Medulla oblongata (tissue), 1 donor: ENCODE results near the gene CDHR2.

Source experiments
- DNase-seq: peaks from one replicate; pipeline ENCODE4 v3.0.0-alpha.2; 2015; ENCODE audit errors: extremely low spot score

Gene CDHR2

GRCh38 chr5:176548967-176549444, at the start of gene CDHR2:
TSS of gene CDHR2 (plus strand) at chr5:176549342. CDS start at chr5:176565353, 16,011 bp downstream.
- DNase-seq: no peak

- no peak for DNase-seq
Observed at GRCh38 chr5:176500511-176500910, 48.6 kb upstream of the CDHR2 start.

- no peak for DNase-seq
Observed at GRCh38 chr5:176501333-176501732, 47.8 kb upstream of the CDHR2 start.

- DNase-seq: no peak
Observed at GRCh38 chr5:176503496-176503895, 45.6 kb upstream of the CDHR2 start.

- DNase-seq: peak; percentile 29
Observed at GRCh38 chr5:176507911-176508310, 41.2 kb upstream of the CDHR2 start.

- DNase-seq: no peak
Observed at GRCh38 chr5:176508603-176509002, 40.5 kb upstream of the CDHR2 start.

GRCh38 chr5:176513788-176514187, 35.4 kb upstream of the CDHR2 start:
- no peak for DNase-seq

GRCh38 chr5:176514244-176514950, 34.7 kb upstream of the CDHR2 start:
- DNase-seq: no peak

- no peak for DNase-seq
Observed at GRCh38 chr5:176515396-176515795, 33.7 kb upstream of the CDHR2 start.

- no peak for DNase-seq
Observed at GRCh38 chr5:176517053-176517661, 32.0 kb upstream of the CDHR2 start.

GRCh38 chr5:176519810-176520720, 29.1 kb upstream of the CDHR2 start:
- no peak for DNase-seq

- no peak for DNase-seq
Observed at GRCh38 chr5:176521286-176521685, 27.9 kb upstream of the CDHR2 start.

- no peak for DNase-seq
Observed at GRCh38 chr5:176521699-176522263, 27.4 kb upstream of the CDHR2 start.

- no peak for DNase-seq
Observed at GRCh38 chr5:176524138-176524537, 25.0 kb upstream of the CDHR2 start.

GRCh38 chr5:176524987-176525386, 24.2 kb upstream of the CDHR2 start:
- DNase-seq: no peak

GRCh38 chr5:176525677-176526076, 23.5 kb upstream of the CDHR2 start:
- no peak for DNase-seq

- DNase-seq: no peak
Observed at GRCh38 chr5:176526462-176526861, 22.7 kb upstream of the CDHR2 start.

- DNase-seq: no peak
Observed at GRCh38 chr5:176527246-176528222, 21.6 kb upstream of the CDHR2 start.

- no peak for DNase-seq
Observed at GRCh38 chr5:176528301-176528700, 20.8 kb upstream of the CDHR2 start.

GRCh38 chr5:176528761-176529115, 20.4 kb upstream of the CDHR2 start:
- no peak for DNase-seq
